Sciatic nerve (tissue), 2 donors: Measurements from ENCODE around the gene MPG. TPM values are rescaled to one million over a fixed set of nuclear protein-coding genes. Genes with fewer than 3 reads are reported as not detected.
"Not testable (repeated sequence)": the region's sequence is repeated elsewhere in the genome, so short reads cannot be mapped to it uniquely, and the experiment has no call there.

Experiments
- ATAC-seq: fragments of 200-7000 bp; cut with Tn5 transposase; one replicate; pipeline ENCODE4 v1.9.1; 2020; ENCODE audit warnings: mild to moderate bottlenecking, moderate library complexity
- DNase-seq: peaks from one replicate; pipeline ENCODE4 v3.0.0-alpha.2; 2020; ENCODE audit warnings: low spot score
- intact Hi-C: fragments of 100-400 bp; cut with DNase I; formaldehyde crosslinking; loops from one replicate; pipeline ENCODE4 v1.14.2; 2022
- total RNA-seq: library from RNA; stranded (reverse); fragmentation: NEBNext Ultra II Directional; extraction: Animal tissue kit (Norgen Biotek cat#: 25700); gene quantifications from one replicate; pipeline ENCODE4 v1.2.1, GENCODE V29; 2021
- donor health status: DM: no; HTN: no; CAD: no.
- donor health status: DM: no; HTN: no; CAD: no.

Gene MPG
- total RNA-seq, 1 donor from 2014 or later = 35.0 TPM

DNA sequence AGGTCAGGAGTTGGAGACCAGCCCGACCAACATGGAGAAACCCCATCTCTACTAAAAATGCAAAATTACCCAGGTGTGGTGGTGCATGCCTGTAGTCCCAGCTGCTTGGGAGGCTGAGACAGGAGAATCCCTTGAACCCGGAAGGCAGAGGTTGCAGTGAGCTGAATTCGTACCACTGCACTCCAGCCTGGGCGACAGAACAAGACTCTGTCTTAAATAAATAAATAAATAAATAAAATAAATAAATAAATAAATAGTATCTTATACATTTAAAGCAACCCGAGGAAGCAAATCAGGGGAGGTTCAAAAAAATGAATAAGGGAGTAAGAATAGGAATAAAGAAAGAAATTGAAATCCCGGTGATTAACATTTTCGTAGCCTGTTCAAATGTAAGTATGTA, 31.5 kb upstream of the MPG start:
- intact Hi-C loops, ATAC-seq, DNase-seq: not testable (repeated sequence)

DNA sequence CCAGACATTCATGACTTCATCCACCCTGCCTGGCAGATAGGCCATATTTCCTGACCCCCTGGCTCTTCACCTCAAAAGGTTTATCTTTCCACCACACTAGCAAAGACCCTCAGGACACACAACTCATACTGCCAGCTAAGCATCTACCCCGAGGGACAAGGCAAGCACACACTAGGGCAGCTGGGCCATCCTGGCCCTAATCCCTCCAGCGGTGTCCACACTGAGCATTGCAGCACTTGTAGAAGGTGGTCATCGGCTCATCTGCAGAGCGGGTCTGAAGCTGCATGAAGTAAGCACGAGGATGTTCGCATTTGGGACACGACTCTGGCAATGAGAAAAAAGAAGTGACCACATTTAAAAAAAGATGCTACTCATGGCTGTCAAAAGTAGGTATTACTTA, 30.8 kb upstream of the MPG start:
- ATAC-seq = no peak
- intact Hi-C loops = no loop called here
- DNase-seq = no peak

GRCh38 chr16:50769-51591, 27.0 kb upstream of the MPG start:
- ATAC-seq = no peak
- intact Hi-C loops = no loop called here
- DNase-seq = no peak

GRCh38 chr16:53346-54236, 24.4 kb upstream of the MPG start, which contains the start of the genes POLR3K and SNRNP25:
TSS of gene POLR3K (minus strand) at chr16:53608. CDS start at chr16:53586, 22 bp downstream.
TSS of gene SNRNP25 (plus strand) at chr16:53828. CDS start at chr16:54017, 189 bp downstream.
- intact Hi-C loops = no loop called here
- DNase-seq = peak; percentile 99
- ATAC-seq = peak; percentile 99

- DNase-seq = no peak
Observed at GRCh38 chr16:54237-54581, 23.8 kb upstream of the MPG start.

DNA sequence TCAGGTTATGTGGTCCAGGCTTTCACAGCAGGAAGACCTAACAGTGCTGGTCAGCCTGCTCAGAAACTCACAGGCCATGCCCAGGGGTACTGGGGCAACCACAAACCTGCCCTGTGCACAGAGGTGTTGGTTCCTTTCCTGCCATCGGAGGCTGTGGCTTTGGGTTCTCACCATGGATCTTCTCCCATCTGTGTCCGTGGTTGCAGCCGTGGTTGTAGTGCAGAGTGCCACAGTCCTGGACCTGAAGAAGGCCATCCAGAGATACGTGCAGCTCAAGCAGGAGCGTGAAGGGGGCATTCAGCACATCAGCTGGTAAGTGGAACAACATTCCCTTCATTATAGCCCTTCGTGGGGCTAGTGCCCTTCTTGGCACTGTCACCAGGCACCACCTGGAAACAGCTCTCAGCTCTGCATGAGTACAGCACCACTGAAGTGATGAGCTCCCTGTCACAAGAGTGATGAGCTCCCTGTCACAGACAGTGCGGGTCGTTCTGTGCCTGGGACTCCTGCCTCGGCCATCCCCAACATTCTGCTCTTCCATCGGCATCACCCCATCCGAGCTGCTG, 22.4 kb upstream of the MPG start:
- ATAC-seq (no peak), DNase-seq (no peak)
- intact Hi-C loops = no loop called here

More at GRCh38 chr16:54237-54581, 23.8 kb upstream of the MPG start:
- intact Hi-C loops = no loop called here
- ATAC-seq = no peak

DNA sequence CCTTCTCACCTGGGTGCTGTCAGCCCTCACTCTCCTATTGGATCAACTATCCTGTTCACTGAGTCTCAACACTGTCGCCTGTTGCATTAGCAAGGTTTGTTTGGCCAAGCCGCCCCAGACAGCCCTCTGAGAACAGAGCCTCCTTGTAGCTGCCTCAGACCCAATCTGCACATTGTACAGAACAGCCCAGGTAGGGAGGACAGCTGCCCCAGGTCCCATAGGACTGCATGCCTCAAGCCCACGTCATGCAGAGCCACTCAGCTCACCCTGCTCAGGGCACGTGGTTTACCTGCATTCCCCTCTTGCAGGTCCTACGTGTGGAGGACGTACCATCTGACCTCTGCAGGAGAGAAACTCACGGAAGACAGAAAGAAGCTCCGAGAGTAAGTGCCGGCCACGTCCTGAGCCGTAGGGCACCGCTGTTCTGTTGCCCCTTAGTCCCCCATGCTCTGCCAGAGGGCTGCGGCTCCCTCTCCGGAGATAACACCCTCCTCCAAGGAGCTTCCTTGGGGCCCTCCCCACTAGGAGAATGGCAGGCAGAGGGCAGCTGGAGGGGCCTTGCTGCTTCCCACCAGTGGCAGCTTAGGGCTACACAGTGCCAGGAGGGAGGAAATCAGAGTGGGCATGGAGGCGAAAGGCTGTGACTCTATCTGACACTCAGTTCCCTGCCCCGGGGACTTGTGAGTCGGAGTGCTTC, 21.6 kb upstream of the MPG start:
- no peak for DNase-seq
- intact Hi-C loops = no loop called here
- ATAC-seq = no peak

- intact Hi-C loops = no loop called here
- ATAC-seq (no peak), DNase-seq (no peak)
Observed at GRCh38 chr16:57711-58110, 20.3 kb upstream of the MPG start.

GRCh38 chr16:58491-59439, 19.3 kb upstream of the MPG start:
- intact Hi-C loops = no loop called here
- DNase-seq = no peak
- ATAC-seq = no peak

DNA sequence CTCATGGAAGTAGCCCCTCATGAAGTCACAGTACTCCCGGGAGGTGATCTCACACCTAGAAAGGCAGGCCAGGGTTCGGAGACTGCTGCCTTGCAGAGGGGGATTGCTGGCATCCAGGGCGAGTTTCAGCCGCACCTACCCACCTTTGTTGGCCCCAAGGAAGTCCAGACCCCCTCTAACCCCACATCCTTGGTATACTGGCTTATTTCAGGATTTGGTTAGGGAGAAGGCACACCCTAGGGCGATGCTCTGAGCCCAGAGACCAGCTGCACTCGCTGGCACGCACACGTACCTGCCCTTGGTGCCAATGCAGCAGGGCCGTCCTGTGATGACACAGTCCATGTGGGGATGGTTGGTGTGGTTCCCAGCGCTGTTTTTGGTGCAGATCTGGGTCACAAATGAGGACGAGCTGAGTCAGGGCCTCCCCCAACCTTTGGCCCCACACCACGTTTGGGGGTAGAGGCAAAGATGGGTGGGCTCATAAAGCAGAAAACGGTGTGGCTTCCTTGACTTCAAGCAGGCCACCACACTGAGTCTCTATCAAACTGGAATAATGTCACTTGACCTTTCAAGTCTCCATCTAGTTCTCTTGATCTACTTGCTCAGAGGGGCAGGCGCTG, 18.5 kb upstream of the MPG start:
- ATAC-seq (no peak), DNase-seq (no peak)
- intact Hi-C loops = no loop called here

GRCh38 chr16:60166-60565, 17.9 kb upstream of the MPG start:
- no peak for ATAC-seq

DNA sequence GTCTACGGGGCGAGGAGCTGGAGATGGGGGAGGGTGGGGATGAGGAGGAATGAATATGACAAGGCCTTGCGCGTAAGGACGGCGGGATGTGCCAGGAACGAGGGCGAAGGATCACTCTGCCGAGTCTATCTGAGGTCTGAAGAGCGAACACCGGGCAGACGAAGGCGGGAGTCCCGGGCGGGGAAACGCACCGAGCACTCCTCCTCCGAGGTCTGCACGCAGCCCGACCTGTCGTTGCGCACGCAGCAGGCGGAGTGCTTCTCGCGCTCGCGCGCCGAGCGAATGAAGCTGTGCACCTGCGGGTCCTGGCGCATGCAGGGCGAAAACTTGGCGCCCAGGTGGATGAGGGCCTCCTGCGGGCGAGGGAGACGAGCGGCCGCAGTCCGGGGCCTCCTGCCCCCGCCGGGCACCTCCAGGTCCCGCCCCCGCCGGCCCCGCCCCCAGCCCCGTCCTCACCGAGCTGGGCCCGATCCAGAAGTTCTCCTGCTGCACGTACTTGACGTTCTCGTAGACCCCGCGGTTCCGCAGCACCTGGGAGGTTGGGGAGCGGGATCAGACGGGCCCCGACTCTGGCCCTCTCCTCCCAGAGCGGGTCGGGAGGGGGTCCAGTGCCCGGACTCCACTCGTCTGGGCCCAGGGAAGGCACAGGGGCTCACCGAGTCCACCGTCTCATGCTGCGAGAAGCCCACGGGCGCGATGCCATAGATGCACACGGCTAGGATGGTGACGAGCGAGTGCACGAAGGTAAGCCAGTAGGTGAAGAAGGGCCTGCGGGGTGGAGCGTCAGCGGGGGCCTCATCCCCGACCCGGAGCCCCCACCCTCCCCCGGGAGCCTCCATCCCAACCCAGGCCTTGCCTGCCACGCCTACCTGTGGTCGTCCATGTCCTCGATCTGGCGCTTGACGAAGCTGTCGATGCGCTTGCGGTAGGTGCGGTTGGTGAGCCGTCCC, 16.8 kb upstream of the MPG start:
- ATAC-seq (no peak), DNase-seq (peak; percentile 59)
- intact Hi-C loops = no loop called here

More at GRCh38 chr16:60166-60565, 17.9 kb upstream of the MPG start:
- intact Hi-C loops = no loop called here
- no peak for DNase-seq

- DNase-seq = peak; percentile 56
- no peak for ATAC-seq
Observed at GRCh38 chr16:61879-62281, 16.1 kb upstream of the MPG start.

DNA sequence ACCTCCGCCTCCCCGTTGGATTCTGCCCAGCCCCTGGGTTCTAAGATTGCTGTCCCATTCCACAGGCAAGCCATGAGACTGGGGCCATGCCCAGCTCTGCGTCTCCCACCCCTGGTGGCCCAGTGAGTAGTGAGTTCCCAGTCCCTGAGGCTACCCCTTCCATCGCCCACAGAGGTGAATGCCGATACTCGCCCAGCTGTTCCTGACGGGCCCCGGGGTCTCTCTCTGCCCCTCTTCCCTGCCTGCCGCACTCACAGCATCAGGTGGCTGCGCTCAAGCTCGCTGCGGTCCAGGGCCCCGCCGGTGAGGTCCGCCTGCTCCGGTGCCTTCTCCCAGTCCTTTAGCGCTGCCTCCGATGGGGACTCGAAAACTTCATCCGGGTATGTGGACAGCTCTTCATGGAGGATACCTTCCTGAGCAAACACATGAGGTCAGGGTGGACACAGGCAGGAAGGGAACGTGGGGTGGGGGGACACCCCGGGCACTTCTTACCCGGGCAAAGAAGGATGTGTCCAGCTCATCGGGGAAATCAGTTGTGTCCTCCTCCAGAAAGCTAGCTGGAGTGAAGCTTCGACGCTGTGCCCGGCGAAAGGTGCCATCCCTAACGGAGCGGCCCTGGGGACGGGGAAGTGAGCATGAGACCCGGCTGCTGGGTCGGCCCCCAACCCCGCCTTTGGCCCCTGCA, 15.6 kb upstream of the MPG start:
- no peak for ATAC-seq
- intact Hi-C loops = no loop called here
- no peak for DNase-seq

More at GRCh38 chr16:61879-62281, 16.1 kb upstream of the MPG start:
- intact Hi-C loops = no loop called here

DNA sequence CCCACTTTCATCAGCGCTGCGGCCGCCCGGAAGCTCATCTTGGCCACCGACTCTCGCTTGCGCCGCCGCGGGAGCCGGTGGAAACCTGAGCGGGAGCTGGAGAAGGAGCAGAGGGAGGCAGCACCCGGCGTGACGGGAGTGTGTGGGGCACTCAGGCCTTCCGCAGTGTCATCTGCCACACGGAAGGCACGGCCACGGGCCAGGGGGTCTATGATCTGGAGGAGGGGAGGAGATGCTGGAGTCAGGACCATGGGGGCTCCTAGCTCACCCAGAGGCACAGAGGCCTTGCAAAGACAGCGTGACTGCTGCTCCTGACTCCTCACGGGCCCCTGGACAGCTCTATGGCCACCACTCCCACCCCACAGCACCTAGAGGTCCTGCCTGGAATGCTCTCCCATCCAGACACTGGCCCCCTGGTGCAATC, 15.0 kb upstream of the MPG start:
- intact Hi-C loops = no loop called here
- ATAC-seq (no peak), DNase-seq (peak; percentile 57)

GRCh38 chr16:63466-63865, 14.6 kb upstream of the MPG start:
- intact Hi-C loops = no loop called here
- peak; percentile 55 for DNase-seq
- no peak for ATAC-seq
